ENCODE data around the gene BCL6.

Gene BCL6

DNA sequence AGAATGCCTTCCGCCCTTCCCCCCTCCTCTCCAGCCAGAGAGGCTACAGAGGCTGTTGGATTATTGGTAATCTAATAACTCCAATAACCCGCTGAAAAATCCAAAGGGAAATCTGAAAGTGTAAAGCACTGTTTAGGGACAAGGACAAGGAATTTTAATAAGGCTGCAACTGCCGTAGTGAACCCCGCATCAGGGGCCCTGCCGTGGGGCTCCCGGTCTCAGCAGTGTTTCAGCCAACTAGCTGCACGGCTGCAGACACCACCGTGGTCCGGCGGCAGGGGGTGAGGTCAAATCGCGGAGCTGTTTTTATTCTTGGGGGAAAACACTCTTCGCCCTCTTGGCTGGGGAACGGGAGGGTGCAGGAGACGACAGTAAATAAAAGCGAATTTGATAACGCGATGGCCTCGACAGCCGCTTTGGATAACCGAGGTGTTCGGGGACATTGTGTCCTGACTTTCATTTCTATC lies 6.1 kb downstream of the BCL6 start:
- DNase-seq (ENCODE audit: low read depth in 2 of 2): peak in 1 of 2 donors; percentile 24

DNA sequence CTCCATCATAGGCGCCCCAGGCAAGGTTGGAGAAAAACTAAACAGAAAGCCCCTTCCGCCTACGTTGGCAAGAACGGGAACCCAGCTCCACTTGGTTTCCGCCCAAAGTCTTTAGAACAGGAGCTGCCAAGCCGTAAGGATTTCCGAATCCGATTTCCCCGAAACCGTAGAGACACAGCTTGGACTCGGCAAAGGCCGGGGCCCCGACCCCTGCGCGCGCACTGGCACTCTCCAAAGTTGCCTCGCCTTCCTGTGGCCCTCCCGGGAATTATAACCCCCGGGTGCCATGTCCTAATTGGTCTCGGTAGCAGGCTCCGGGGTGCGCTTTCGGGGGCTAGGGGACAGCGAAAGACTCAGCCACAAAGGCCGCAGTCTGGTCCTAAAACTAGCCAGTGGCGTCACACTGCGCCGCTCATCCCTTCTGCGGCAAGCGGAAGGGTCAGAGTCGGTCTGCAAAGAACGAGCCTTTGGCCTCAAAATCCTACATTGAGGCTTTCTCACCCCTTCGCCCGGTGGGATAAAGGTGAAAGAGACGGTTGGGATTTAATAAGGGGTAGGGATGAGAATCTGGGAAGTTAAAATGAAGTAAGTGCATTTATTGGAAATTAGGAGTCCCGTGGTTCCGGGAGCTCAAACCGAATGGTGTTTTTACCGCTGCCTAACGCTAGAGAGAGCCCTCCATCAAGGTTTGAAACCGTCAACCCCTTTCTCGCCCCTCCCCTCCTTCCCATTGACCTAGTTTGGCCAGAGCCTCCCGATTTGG lies 6.8 kb downstream of the BCL6 start:
- peak in 1 of 2 donors; percentile 56 for DNase-seq (ENCODE audit: low read depth in 2 of 2)

DNA sequence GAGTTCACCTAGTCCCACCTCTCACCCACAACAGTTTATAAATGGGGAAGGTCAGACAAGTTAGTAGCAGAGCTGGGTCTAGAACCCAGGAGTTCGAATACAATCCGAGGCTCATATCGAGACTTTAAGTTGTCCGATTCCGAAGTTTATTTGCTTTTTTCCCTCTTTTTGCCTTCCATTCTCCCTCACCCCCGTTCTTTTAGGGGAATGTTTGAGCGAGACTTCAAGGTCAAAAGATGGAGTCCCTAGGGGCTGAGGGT lies 7.3 kb downstream of the BCL6 start:
- DNase-seq (ENCODE audit: low read depth in 2 of 2): no peak

DNA sequence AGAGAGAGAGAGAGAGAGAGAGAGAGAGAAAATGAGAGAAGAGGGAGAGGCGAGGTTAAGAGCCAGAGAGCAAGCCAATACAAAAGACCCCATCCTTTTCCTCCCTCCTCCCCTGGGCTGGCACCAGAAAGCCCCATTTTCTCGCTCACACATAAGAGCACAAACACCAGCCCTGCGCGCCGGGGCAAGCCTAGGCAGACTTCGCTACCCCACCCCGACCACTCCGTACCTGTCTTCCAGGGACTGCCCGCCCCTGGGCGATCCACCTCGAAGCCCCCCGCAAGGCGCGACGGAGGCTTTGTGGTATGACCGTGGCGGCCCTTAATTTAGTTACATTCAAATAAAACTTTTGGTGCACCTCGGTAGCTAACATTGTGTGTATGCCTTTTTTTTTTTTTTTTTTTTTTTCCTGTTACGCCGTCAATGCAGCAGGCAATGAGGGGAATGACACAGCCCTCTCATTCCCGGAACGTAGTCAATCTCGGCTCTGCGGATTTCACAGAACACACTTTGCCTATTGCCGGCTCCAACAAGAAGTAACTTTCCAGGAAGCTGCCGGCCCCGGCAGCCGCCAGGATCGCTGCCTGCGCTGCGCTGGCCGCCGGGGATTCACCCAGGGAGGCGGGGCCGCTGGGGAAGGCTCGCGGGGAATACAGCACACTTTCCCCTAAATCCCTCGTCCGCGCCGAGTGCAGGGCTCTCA lies 7.7 kb downstream of the BCL6 start:
- peak in 1 of 2 donors; percentile 27 for DNase-seq (ENCODE audit: low read depth in 2 of 2)

DNA sequence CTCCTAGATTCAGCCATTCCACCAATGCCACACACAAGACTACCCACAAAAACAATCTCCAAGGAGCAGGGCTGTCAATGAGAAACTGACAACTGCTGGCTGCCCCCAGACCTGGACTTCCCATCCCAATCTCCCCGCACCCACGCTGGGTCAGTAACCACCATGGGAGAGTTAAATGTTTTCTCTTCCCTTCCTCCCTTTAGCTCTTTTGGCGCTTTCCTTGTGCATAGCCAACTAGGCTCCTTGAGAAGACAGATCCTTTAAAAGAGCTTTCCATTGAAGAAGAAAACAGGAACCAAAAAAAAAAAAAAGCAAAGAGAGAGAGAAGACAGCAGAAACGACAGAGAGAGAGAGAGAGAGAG lies 8.3 kb downstream of the BCL6 start:
- DNase-seq (ENCODE audit: low read depth in 2 of 2): no peak

DNA sequence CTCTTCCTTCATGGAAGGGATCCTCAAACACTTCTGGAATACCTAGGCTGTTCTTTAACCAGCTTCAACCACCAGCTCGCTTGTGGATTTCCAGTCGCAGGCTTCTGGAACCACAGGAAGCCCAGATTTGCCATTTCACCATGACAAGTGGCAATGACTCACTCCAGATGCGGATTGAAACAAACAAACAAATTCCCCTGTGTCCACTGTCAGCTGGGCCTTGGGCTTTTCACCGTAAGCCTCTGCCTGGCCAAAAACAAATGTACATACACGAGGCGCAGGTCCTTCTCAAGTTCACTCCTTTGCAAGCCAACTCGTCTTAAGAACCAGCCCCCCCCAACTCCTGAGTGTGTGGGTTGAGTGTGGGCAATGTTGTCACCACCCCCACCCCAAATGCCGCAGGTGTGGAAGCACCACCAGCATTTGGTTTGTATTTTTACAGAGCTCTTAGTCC lies 8.8 kb downstream of the BCL6 start:
- DNase-seq (ENCODE audit: low read depth in 2 of 2): no peak

DNA sequence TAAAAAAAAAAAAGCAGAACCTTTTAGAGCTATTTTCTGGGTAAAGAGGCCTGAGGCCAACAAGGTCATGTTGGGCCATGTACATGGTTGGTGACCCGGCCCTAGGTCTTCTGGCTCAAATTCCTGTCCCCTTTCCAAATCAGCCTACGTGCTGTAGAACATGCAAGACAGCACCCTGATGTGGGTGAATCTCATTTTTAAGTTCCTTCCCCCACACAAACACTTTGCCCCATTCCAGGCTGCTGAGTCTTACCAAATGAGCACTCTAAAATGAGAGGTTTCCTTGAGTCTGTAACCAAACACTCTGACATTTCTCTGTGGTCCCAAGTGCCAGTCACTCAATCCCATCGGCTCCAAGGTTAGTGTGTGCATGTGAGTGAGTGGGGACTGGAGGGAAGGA lies 9.4 kb downstream of the BCL6 start:
- DNase-seq (ENCODE audit: low read depth in 2 of 2): no peak

DNA sequence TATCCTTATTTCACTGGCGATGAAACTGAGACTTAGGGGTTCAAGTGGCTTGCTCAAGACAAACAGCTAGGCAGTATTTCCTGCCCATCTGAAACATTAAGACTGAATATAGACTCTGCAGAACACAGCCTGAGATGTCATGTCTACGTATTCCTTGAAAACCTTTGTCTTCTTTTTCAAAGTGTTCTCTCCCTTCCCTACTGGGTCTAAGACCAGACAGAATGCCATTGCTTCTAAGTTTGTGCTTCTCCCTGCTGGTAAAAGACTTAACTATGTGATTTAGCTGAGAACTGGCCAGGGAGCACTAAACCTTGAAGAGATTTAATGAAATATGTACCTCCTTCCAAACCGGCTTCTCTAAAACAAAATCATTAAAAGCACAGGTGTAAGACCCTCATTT lies 9.9 kb downstream of the BCL6 start:
- no peak for DNase-seq (ENCODE audit: low read depth in 2 of 2)

DNA sequence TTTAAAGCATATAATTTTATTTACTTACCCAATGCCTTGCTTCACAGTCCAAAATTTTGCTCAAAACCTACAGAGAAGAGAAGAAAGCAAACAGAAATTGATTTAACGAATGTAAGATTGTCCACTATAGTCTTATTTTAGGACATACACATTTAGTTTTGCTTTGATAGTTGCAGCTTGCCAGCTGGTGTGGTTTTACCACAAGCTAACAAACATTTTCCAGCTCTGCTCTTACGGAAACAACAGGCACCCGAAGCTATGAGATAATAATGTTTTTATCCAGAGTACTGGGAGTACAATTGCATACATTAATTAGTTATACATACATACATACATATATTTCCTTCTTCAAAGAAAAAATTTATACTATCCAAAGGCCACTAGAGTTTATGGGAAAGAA lies 10.4 kb downstream of the BCL6 start:
- DNase-seq (ENCODE audit: low read depth in 2 of 2): no peak

DNA sequence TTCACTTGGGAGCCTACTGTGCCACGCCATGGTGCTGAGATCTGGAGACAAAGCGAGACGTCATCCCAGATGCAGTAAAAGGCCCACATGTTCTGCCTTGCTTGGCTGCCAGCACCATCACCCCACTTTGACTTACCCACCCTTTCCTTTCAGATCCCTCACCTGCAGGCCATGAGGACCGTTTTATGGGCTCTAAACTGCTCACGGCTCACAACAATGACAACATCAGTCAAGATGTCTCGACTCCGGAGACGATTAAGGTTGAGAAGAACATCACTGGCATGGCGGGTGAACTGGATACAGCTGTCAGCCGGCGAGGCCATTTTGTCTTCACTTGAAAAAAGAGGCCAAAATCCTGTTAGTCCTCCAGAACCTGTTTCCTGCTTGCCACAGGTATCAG lies 11.9 kb downstream of the BCL6 start:
- DNase-seq (ENCODE audit: low read depth in 2 of 2): no peak

DNA sequence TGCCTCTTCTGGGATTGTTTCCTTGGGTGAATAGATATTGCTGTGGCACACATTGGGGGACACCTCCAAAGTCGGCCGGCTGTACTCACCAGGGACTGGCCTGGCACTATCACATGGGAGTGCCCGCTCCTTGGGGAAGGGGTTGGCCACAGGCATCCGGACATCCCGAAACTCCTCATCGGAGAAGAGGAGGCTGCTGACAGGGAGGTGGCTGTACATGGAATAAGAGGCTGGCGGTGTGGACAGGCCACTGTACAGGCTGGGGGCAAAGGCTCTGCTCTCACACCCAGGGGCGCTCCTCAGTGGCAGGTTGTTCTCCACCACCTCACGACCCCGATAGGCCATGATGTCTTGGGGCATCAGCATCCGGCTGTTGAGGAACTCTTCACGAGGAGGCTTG lies 15.7 kb downstream of the BCL6 start:
- DNase-seq (ENCODE audit: low read depth in 2 of 2): no peak

DNA sequence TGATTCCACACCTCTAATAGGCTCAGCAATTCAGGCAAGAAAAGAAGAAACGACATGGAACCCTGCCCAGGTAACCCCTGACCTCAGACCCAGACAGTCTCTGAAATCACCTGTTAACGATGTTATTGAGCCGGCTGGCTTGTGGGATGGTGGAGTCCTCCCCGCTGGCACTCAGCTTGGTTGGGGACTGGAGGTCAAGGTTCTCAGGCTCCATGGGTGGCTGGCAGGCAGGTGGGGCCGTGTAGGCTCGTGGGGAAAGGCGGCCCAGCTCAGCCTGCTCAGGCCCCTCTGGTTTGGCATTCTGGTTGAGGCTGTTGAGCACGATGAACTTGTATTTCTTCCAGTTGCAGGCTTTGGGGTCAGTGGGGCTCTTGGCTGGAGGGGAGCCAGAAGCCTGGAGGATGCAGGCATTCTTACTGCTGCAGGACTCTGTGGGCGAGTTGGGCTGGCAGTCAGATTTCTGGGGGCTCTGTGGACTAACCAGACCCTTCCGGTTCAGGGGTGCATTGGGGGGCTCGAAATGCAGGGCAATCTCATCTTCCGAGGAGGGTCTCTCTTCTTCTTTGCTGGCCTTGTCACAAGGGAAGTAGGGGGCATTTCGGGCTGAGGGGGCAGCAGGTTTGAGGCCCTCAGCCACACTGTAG lies 16.2 kb downstream of the BCL6 start:
- no peak for DNase-seq (ENCODE audit: low read depth in 2 of 2)

DNA sequence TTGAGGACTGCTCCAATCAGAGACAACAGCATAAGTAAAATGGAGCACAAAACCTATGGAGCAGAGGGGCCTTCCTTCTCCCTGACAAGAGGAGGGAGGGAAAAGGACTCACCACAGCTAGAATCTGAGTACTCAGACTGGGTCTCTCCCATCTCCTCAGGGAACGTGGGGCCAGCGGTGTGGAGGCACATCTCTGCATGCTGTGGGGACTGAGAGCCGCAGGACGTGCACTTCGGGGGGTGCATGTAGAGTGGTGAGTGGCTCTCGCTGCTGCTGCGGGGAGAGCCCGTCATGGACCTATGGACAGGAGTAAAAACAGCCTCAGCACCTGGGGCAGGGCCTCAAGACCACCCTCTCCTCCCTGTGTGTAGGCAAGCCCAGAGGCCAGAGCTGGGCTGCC lies 17.0 kb downstream of the BCL6 start:
- DNase-seq (ENCODE audit: low read depth in 2 of 2): no peak

DNA sequence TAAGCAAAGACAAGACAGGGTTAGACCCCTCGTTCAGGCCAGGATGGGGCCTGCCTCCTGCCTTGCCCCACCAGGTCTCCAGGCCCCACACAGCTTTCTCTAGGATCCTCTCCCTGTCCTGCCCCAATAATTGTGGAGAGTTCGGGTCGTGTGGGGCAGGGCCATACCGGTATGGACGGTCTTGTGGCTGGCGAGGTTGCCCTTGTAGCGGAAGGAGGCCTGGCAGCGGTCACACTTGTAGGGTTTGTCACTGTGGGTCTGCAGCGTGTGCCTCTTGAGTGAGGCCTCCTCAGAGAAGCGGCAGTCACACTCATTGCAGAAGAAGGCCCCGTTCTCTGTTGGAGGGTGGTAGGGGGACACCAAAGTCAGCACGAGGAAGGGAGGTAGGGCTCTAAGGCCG lies 18.7 kb downstream of the BCL6 start:
- no peak for DNase-seq (ENCODE audit: low read depth in 2 of 2)

DNA sequence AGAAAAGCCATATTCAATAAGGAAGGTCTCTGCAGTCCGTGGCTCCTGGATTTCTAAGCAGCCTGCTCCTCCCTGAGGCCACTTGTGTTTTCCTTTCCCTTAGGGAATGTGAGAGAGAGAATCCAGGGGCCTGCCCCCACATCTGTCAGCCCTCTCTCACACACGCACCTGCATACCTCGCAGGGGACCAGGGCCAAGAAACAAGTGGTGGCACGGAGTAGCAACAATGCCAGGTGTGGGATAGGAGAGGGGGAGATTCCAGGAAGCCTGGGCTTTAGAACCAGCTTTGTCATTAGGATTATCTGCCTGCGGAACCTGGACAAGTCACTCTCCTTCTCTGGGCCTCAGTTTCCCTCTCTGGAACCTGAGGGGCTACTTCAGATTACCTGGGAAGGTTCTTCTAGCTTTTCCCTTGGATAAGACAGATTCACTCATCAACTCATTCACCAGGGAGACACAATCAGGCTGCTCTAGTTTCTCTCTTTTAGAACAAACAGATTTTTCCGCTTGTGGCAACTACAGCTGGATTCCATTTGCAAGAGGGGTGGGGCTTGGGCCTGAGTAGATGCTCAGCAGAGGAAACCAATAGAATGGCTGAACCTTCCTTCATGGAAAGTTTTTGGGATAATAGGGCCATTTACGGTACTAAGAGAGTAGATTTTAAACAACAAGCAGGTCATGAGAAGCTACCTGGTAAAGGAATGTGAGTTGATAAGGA lies 19.5 kb downstream of the BCL6 start:
- DNase-seq (ENCODE audit: low read depth in 2 of 2): no peak

DNA sequence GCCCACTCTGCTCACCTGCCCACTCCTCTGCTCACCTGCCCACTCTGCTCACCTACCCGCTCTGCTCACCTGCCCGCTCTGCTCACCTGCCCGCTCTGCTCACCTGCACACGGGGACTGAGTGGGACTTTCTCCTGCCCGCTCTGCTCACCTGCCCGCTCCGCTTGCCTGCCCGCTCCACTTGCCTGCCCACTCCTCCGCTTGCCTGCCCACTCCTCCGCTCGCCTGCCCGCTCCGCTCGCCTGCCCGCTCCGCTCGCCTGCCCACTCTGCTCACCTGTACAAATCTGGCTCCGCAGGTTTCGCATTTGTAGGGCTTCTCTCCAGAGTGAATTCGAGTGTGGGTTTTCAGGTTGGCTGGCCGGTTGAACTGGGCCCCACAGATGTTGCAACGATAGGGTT lies 20.0 kb downstream of the BCL6 start:
- DNase-seq (ENCODE audit: low read depth in 2 of 2): no peak

DNA sequence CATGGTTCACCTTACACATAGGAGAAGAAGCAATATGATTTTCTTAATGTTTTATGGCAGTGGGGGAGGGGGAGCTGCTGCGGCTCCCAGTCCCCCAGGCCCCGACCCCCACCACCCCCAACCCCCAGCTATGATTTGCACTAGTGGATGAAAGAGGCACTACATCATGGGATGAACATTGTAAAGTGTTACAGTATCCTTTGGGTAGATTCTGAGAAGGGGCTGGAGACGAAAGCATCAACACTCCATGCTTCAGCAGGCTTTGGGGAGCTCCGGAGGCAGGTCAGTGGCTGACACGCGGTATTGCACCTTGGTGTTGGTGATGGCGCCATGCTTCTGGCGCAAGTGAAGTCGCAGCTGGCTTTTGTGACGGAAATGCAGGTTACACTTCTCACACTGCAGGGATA lies 23.1 kb downstream of the BCL6 start:
- no peak for DNase-seq (ENCODE audit: low read depth in 2 of 2)

DNA sequence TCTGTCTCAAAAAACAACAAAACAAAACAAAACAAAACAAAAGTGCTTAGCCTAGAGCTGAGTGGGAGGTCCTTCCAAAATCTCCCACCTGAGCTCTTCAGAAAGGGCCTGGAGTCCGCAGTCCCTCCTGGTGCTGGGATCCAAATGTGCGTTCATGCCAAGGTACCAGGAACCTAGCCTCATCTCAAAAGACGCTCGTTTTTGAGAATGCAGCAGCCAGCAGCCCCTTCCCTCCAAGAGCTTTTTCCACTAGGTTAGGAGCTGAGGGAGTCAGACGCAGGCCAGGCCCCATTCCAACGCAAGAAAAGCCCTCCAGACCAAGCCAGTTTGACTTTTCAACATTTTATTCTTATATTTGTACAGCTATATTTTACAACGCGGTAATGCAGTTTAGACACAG lies 24.2 kb downstream of the BCL6 start:
- DNase-seq (ENCODE audit: low read depth in 2 of 2): no peak

DNA sequence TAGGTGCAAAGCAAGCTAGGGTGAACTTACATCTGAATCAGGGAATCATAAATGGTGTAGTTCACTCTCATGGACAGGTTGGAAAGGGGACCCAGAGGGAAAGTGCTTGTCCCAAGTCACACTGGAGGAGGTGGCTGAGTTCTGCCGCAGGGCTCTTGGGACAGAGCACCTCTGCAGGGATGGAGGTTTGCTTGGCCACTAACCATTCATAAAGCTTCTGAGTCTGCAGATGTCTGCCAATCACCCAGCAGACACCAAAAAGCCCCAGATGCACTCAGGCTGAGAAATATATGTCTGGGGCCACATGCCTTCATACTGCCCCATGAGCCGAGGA lies 25.0 kb downstream of the BCL6 start:
- DNase-seq (ENCODE audit: low read depth in 2 of 2): no peak

DNA sequence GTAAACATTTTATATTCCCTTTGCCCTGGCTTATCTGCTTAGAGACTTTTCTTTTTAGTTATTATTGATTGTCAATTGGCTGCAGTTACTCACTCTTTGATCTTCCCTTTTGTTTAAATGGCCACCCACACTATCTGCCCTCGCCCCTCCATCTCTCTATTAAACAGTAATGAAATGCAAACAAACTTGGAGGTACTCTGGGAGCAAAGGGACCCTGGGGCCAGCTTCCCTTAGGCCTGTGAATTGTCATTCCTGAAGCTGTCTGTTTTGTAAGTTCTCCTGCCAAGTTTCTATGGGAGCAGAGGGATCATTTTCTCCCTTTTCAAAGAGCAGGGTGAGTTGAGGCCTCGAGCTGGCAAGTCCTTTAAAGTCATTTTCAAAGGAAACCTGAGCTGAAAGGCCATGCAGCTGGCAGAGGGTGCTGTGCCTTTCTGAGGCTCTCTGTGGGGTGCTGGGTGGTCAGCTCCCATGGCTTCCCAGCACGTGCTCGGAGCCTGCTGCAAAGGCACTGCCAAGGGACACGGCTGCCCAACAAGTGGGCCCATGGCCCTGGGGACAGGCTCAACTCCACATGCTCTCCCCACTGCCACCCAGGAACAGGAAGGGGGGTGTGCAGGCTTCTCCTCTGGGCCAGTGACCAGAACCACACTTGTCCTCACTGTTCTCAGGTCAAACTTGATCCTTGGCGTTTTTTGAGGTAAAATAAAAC lies 25.5 kb downstream of the BCL6 start:
- DNase-seq (ENCODE audit: low read depth in 2 of 2): no peak

DNA sequence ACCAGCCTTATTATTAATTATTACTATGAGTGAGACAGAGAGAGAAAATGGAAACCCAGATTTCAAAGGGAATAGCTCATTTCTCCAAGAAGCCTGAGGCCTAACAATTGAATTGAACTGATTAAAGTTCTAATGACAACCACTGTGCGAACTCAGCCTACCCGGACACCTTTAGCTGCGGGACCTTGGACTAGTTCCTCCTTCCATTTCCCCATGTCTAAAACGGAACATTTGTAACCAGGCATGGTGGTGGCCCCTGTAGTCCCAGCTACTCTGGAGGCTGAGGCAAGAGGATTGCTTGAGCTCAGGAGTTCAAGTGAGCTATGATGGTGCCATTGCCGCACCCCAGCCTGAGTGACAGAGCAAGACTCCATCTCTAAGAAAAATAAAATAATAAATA lies 26.5 kb downstream of the BCL6 start:
- DNase-seq (ENCODE audit: low read depth in 2 of 2): no peak

DNA sequence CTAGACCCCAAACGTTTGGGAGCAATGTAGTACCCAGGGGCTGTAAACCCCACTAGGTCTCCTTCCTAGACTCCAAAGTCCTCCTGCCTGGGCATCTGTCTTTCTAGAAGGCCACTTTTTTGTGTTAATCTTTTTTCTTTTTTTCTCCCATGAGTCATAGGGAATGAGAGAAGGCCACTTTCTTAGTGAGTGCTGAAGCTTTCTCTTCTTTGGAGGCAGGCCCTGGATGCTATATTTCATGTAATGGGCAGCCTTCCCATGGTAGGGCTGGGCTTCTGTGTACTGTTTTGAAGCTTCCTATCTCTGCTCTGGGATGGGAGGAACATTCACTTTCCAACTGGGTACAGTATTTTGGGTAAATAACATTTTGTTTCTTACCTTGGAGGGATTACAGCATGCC lies 27.7 kb downstream of the BCL6 start:
- no peak for DNase-seq (ENCODE audit: low read depth in 2 of 2)
